HEK293T (cell line): ENCODE measurements around the gene CDHR5.

Experiments
- CTCF ChIA-PET: fragments of 350-600 bp; formaldehyde crosslinking; extraction: SDS; loops from one replicate; lab custom pipeline; 2021; ENCODE audit warnings: antibody characterized with exemption, inconsistent platforms; lab: Yijun Ruan, JAX
- POLR2A ChIA-PET: fragments of 350-600 bp; formaldehyde crosslinking; extraction: SDS; loops from one replicate; lab custom pipeline; 2020; ENCODE audit warnings: antibody characterized with exemption, inconsistent platforms; lab: Yijun Ruan, JAX
- DNase-seq: peaks from one replicate; pipeline ENCODE4 v3.0.0; 2012; ENCODE audit warnings: mixed read lengths; ENCODE audit errors: extremely low spot score
- ARNT ChIP-seq: fragments of 450-650 bp; IDR thresholded peaks from 2 replicates; pipeline ENCODE4 v1.6.1; 2017; ENCODE audit warnings: mild to moderate bottlenecking
- BHLHE40 ChIP-seq: fragments of 450-650 bp; IDR thresholded peaks from 2 replicates; pipeline ENCODE4 v1.6.1; 2016; ENCODE audit warnings: mild to moderate bottlenecking, moderate library complexity, borderline replicate concordance
- CTBP1 ChIP-seq: fragments of 450-650 bp; IDR thresholded peaks from 2 replicates; pipeline ENCODE4 v1.6.1; 2016; ENCODE audit warnings: borderline replicate concordance
- ELF4 ChIP-seq: fragments of 450-650 bp; IDR thresholded peaks from 2 replicates; pipeline ENCODE4 v1.6.1; 2017; ENCODE audit warnings: antibody characterized with exemption
- FOXA1 ChIP-seq: fragments of 450-650 bp; IDR thresholded peaks from 2 replicates; pipeline ENCODE4 v1.6.1; 2016; ENCODE audit warnings: mild to moderate bottlenecking
- FOXK2 ChIP-seq: fragments of 450-650 bp; IDR thresholded peaks from 2 replicates; pipeline ENCODE4 v1.6.1; 2016; ENCODE audit warnings: mild to moderate bottlenecking
- FOXM1 ChIP-seq: fragments of 450-650 bp; IDR thresholded peaks from 2 replicates; pipeline ENCODE4 v1.6.1; 2017; ENCODE audit warnings: mild to moderate bottlenecking, borderline replicate concordance
- HDGF ChIP-seq: fragments of 450-650 bp; IDR thresholded peaks from 2 replicates; pipeline ENCODE4 v1.6.1; 2017; ENCODE audit warnings: antibody characterized with exemption, borderline replicate concordance
- L3MBTL2 ChIP-seq: fragments of 450-650 bp; conservative IDR thresholded peaks from 2 replicates; pipeline ENCODE4 v1.6.1; 2016; ENCODE audit warnings: mild to moderate bottlenecking
- LEF1 ChIP-seq: fragments of 450-650 bp; IDR thresholded peaks from 2 replicates; pipeline ENCODE4 v1.6.1; 2017; ENCODE audit warnings: mild to moderate bottlenecking, borderline replicate concordance
- NFRKB ChIP-seq: fragments of 450-650 bp; IDR thresholded peaks from 2 replicates; pipeline ENCODE4 v1.6.1; 2016; ENCODE audit warnings: mild to moderate bottlenecking, moderate library complexity
- SP1 ChIP-seq: fragments of 450-650 bp; IDR thresholded peaks from 2 replicates; pipeline ENCODE4 v1.6.1; 2017
- SUZ12 ChIP-seq: fragments of 450-650 bp; IDR thresholded peaks from 2 replicates; pipeline ENCODE4 v1.6.1; 2016; ENCODE audit warnings: mild to moderate bottlenecking
- TARDBP ChIP-seq: fragments of 450-650 bp; IDR thresholded peaks from 2 replicates; pipeline ENCODE4 v1.6.1; 2016
- ZNF384 ChIP-seq: fragments of 450-650 bp; IDR thresholded peaks from 2 replicates; pipeline ENCODE4 v1.6.1; 2016
- TF ChIP-seq, protein P1 (sequence below): fragments of 450-650 bp; IDR thresholded peaks from 2 replicates; pipeline ENCODE4 v1.6.1; 2016

The CDHR5 gene

DNA sequence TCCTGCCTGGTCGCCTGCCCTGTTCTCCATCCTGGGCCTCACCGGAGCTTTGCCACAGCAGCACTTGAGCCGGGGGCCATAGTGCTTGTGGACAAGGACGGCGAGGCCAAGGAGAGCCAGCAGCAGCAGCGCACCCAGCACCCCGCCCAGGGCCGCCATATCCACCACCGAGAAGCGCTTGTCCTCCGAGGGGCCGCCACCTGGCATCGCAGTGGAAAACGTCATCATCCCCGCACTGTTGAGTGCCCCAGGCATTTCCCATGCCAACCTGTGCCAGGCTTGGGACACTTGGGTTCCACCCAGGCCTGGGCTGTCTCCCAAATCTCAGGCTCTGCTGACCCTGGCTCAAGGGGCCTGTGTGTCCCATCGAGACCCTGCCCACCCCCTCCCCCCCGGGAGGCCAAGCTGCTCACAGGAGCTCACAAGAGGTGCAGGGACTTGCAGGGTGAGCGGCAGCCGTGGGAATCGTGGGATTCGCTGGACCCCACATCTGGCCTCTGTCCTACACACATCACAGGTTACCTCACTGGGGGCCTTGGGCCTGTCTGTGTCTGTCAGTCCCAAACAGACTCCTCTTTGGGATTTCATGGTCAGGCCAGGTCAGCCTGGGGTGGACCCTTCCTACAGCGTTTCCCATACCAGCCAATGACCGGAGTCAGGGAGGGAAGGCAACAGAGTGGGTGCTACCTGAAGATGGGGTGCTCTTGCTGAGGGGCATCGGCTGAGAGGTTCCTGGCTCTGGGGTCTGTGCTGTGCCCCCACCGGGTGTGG is 6.7 kb downstream of the CDHR5 start:
- POLR2A ChIA-PET, result no interaction called here
- TF ChIP-seq ELF4 (no peak), FOXA1 (no peak), TARDBP (no peak), ARNT (no peak), LEF1 (no peak), BHLHE40 (no peak)
- CTCF ChIA-PET, result no interaction called here
- DNase-seq, result no peak

DNA sequence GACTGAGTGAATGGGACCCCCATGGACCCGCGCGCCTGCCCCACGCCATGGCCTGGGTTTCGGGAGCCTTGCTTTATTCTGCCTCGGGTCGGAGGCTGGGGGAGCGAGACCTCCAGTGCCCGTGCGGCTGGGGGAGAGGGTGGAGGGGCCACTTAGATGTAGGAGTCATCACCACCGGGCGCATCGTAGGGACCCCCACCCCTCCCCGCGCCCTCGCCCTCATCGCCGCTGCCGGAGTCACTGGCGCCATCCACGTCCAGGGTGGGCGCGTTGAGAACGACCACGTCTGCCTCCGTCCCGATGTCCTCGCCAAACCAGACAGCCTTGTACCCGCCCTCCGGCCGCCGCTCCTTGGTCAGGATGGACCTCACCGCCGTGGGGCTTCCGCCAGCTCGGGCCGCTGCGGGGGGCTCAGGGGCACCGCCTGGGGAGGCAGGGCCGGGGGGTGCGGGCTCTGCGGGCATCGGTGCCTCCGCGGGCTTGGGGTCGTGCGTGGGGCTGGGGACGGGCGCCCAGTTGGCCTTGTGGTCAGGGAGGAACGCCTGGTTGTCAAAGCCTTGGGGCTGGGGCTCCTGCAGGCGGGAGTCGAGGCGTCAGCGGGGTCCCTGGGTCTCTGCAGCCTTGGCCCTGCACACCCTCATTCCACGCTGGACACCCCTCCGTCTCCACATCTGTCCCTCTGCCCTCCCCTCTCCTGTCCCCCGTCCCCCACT is 7.4 kb downstream of the CDHR5 start:
- TF ChIP-seq ARNT (no peak), CTBP1 (no peak), LEF1 (no peak), TARDBP (no peak), L3MBTL2 (no peak), FOXA1 (no peak), ELF4 (no peak), SUZ12 (no peak), HDGF (no peak), FOXM1 (no peak), NFRKB (no peak), BHLHE40 (no peak), ZNF384 (no peak), SP1 (no peak), FOXK2 (no peak)
- TF ChIP-seq, protein P1, sequence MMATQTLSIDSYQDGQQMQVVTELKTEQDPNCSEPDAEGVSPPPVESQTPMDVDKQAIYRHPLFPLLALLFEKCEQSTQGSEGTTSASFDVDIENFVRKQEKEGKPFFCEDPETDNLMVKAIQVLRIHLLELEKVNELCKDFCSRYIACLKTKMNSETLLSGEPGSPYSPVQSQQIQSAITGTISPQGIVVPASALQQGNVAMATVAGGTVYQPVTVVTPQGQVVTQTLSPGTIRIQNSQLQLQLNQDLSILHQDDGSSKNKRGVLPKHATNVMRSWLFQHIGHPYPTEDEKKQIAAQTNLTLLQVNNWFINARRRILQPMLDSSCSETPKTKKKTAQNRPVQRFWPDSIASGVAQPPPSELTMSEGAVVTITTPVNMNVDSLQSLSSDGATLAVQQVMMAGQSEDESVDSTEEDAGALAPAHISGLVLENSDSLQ, result no peak
- DNase-seq, result no peak
- ChIA-PET POLR2A (no interaction called here), CTCF (no interaction called here)

DNA sequence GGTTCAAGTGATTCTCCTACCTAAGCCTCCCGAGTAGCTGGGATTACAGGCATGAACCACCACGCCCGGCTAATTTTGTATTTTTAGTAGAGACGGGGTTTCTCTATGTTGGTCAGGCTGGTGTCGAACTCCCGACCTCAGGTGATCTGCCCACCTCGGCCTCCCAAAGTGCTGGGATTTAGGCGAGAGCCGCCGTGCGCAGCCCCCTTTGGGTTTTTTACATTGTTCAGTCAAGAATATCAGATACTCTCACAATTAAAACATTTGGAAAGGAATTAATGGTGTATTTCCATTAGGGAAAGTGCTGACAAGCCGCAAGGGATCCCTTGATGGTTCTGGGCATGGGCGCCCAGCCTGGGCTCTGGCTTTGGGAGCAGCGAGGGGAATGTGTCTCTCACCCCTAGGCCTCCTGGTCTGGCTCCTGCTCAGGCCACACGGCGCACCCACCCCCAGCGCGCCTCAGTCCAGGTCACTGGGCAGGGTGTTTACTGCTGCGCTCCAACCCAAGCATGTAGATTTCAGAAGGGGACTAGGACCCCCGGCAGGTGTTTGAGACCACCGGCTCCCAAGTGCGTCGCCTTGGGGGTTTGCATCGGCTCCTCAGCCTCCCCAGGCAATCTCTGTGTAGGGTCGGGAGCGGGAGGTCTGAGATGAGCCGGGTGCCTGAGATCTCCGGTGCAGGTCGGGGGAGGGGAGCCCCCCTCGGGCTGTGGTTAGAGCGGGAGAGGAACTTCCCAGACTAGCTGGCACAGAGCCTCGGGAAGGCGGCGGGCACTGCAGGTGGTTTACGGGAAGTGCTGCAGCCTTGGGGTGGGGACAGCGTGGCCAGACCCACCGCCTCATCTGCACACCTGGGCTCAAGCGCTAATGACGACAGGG is 8.2 kb downstream of the CDHR5 start:
- ChIA-PET CTCF (no interaction called here), POLR2A (no interaction called here)
- TF ChIP-seq FOXK2 (no peak), SUZ12 (no peak), NFRKB (no peak), TARDBP (no peak)
- TF ChIP-seq, protein P1, result no peak
- no peak for DNase-seq

DNA sequence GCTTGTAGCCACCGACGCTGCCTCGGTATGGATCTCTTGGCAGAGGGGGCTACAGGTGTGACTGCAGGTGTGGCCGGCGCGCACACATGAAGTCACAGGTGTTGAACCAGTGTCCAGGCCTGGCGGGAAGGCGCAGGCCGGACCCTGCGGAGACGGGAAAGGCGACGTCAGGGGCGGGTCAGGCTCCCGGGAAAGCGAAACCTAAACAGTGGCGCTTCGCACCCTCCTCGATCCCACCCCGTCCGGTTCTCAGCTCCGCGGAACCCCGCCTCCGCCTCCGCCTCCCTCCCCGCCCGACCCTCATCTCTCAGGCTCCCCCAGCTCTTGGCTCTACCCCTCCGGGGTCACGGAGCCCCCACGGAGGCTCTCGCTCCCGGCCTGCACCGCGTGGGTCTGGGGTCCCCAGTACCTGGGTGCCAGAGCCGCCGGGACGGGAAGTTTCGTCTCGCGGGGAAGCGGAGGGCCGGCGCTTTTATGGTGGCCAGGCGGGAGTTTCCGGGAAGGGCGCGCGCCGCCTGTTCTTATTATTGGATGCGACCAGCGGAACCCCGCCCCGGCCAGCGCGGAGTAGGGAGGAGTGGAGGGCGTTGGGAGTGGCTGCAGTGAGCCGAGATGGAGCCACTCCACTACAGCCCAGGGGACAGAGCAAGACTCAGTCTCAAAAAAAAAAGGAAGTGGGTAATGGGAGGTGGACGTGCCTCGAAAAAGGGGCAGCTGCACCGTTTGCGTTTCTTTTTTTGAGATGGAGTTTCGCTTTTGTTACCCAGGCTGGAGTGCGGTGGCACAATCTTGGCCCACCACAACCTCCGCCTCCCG is 9.0 kb downstream of the CDHR5 start, which contains the start of gene IRF7:
TSS of gene IRF7 (minus strand) at position 447 of the 816 bp plus-strand sequence. CDS start 586 bp downstream, outside the sequence.
- TF ChIP-seq HDGF (no peak), FOXK2 (no peak), ELF4 (no peak), FOXA1 (no peak), BHLHE40 (no peak), FOXM1 (no peak), L3MBTL2 (no peak), TARDBP (no peak), LEF1 (no peak), SP1 (no peak), NFRKB (no peak), ZNF384 (no peak)
- TF ChIP-seq, protein P1, result no peak
- POLR2A ChIA-PET, result interaction anchor here (0.9 to 1.0 kb wide), 2 partner anchors 11 to 40 kb away, joined by 3 read pairs; no protein-coding TSS in a partner anchor
- CTCF ChIA-PET, result no interaction called here
- DNase-seq, result peak; percentile 46
